ENCODE data around the gene AIDA. TPM values are rescaled to one million over a fixed set of nuclear protein-coding genes. Genes with fewer than 3 reads are reported as not detected.

Gene AIDA
- total RNA-seq: 50.8 and 67.9 TPM in 2 replicates
- 106 and 153 TPM in 2 replicates for polyA plus RNA-seq
- 76.8 and 97.0 TPM in 2 replicates for polyA plus RNA-seq (2012)
- polyA minus RNA-seq (ENCODE audit: low replicate concordance): 31.0 and 33.7 TPM in 2 replicates

DNA sequence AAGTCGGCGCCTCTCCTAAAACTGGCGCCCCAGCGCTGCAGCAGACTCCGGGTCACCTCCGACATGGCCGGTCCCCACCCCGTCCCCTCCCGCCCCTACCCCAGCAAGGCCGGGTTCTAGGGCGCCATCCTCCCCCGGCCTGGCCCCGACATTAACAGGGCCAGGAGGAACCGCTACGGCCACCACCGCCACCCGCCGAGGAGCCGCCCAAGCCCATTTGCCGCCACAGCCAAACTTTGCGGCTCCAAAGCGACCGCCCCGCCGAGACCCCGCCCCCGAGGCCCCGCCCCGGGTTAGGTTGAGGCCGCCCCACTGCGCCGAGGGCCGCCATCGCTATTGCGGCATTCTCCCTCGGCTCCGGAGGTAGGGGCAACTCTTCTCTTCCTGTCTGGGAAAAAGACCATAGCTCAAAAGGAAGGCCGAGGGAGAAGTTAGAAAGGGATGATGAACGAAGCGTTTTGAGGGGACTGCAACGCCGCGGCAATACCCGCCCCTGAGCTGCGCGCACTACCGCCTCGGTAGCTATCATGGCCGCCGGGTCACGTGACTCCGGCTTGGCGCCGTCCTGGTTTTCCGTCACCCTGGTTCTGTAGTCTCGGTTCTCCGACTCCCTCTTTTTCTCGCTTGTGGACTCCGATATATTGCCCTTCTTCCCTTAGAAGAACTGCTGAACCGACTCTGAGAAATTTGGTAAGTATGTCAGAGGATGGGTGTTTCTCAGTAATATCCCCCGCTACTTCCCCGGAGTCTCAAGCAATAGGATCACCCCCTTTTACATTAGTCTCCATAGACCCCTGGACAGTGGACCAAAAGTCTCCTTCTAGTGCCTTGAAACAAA lies at the start of gene AIDA, which contains the start of gene BROX:
Gene AIDA (minus strand): TSS at position 239 of the 838 bp plus-strand sequence. CDS start 174 bp downstream, at position 65.
Gene BROX (plus strand): TSS at position 312 of the 838 bp plus-strand sequence. CDS start 3,136 bp downstream, outside the sequence.
- TF ChIP-seq EZH2 (IDR thresholded peaks at IDR 0.05; ENCODE audit: low read length, missing control alignments) (no peak), CTCF (conservative IDR thresholded peaks at IDR 0.05 in 1 of 2, IDR thresholded peaks at IDR 0.05 in 1 of 2; ENCODE audit: low read depth in 1 of 2, low read length in 2 of 2) (no peak)

DNA sequence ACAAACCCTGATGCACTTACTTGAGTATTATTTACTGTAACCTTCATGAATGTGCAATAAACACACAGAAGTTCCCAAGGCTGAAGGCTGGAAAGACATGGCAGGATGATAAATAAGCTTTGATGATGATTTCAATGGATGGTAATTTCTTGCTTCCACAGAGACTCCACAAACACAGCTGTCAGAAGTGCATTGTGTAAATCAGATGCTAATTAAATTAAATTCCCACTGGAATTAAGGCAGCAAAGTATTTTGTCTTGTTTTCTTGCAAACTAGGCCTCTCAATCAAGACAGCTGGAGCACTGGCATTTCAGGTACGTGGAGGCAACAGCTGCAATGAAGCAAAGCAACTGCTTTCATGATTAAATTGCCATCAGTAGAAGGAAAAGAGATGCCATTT lies 48.8 kb upstream of the AIDA start:
- Histone ChIP-seq H3K9me3 (ENCODE audit: control insufficient read depth, insufficient read depth, low read depth, low read length) (no peaks in the 10 kb centered on the region), H2AFZ (ENCODE audit: low read length) (no peak overlapping the region), H3K9ac (ENCODE audit: insufficient read depth, low read length) (no peak overlapping the region), H3K4me1 (ENCODE audit: control insufficient read depth, extremely low read depth, insufficient read depth, low read length) (no peaks in the 10 kb centered on the region), H3K27me3 (ENCODE audit: control insufficient read depth, insufficient read depth, low read length) (no peaks in the 10 kb centered on the region), H3K4me3 (replicated peaks in 1 of 4; ENCODE audit: control extremely low read depth in 1 of 4, insufficient read depth in 1 of 4, low read depth in 3 of 4, low read length in 4 of 4) (no peak overlapping the region), H3K4me2 (ENCODE audit: extremely low read depth, insufficient read depth, low read length) (no peak overlapping the region), H3K27ac (ENCODE audit: insufficient read depth, low read length) (no peak overlapping the region), H3K79me2 (ENCODE audit: control insufficient read depth, insufficient read depth, low read length) (no peaks in the 10 kb centered on the region), H4K20me1 (ENCODE audit: control insufficient read depth, extremely low read depth, insufficient read depth, low read length) (no peaks in the 10 kb centered on the region), H3K36me3 (ENCODE audit: control insufficient read depth, insufficient read depth, low read length) (no peaks in the 10 kb centered on the region)
- no peak for TF ChIP-seq CTCF (conservative IDR thresholded peaks at IDR 0.05 in 1 of 2, IDR thresholded peaks at IDR 0.05 in 1 of 2; ENCODE audit: low read depth in 1 of 2, low read length in 2 of 2)
- no peak for TF ChIP-seq EZH2 (IDR thresholded peaks at IDR 0.05; ENCODE audit: low read length, missing control alignments)
- no peak for DNase-seq (ENCODE audit: low read depth in 2 of 2)

More for the DNA sequence above, at the start of gene AIDA, which contains the start of gene BROX:
- H3K79me2 ChIP-seq (ENCODE audit: control insufficient read depth, insufficient read depth, low read length): peaks cover 61% of the 10 kb centered on the region
- DNase-seq (ENCODE audit: low read depth in 2 of 2): peak; percentile 75 to 85
- H4K20me1 ChIP-seq (ENCODE audit: control insufficient read depth, extremely low read depth, insufficient read depth, low read length): no peaks in the 10 kb centered on the region
- peak within 1 kb of the TSS; percentile 92 for H2AFZ ChIP-seq (ENCODE audit: low read length)
- peak within 1 kb of the TSS; percentile 94 for H3K9ac ChIP-seq (ENCODE audit: insufficient read depth, low read length)
- peak within 1 kb of the TSS; percentile 72 to 99 (median 98) for H3K4me3 ChIP-seq (replicated peaks in 1 of 4; ENCODE audit: control extremely low read depth in 1 of 4, insufficient read depth in 1 of 4, low read depth in 3 of 4, low read length in 4 of 4)
- H3K36me3 ChIP-seq (ENCODE audit: control insufficient read depth, insufficient read depth, low read length): no peaks in the 10 kb centered on the region
- no peaks in the 10 kb centered on the region for H3K9me3 ChIP-seq (ENCODE audit: control insufficient read depth, insufficient read depth, low read depth, low read length)
- peak within 1 kb of the TSS; percentile 94 for H3K4me2 ChIP-seq (ENCODE audit: extremely low read depth, insufficient read depth, low read length)
- H3K27ac ChIP-seq (ENCODE audit: insufficient read depth, low read length): peak within 1 kb of the TSS; percentile 99
- peaks cover 3% of the 10 kb centered on the region for H3K4me1 ChIP-seq (ENCODE audit: control insufficient read depth, extremely low read depth, insufficient read depth, low read length)
- H3K27me3 ChIP-seq (ENCODE audit: control insufficient read depth, insufficient read depth, low read length): no peaks in the 10 kb centered on the region

GRCh38 chr1:222759451-222760035 lies 47.3 kb upstream of the AIDA start:
- DNase-seq (ENCODE audit: low read depth in 2 of 2): no peak
- no peak overlapping the region for H3K9ac ChIP-seq (ENCODE audit: insufficient read depth, low read length)
- no peak overlapping the region for H2AFZ ChIP-seq (ENCODE audit: low read length)
- no peak for TF ChIP-seq EZH2 (IDR thresholded peaks at IDR 0.05; ENCODE audit: low read length, missing control alignments)
- TF ChIP-seq CTCF (conservative IDR thresholded peaks at IDR 0.05 in 1 of 2, IDR thresholded peaks at IDR 0.05 in 1 of 2; ENCODE audit: low read depth in 1 of 2, low read length in 2 of 2): no peak
- no peaks in the 10 kb centered on the region for H3K79me2 ChIP-seq (ENCODE audit: control insufficient read depth, insufficient read depth, low read length)
- peaks cover 2% of the 10 kb centered on the region for H3K4me1 ChIP-seq (ENCODE audit: control insufficient read depth, extremely low read depth, insufficient read depth, low read length)
- no peaks in the 10 kb centered on the region for H4K20me1 ChIP-seq (ENCODE audit: control insufficient read depth, extremely low read depth, insufficient read depth, low read length)
- H3K4me2 ChIP-seq (ENCODE audit: extremely low read depth, insufficient read depth, low read length): no peak overlapping the region
- no peaks in the 10 kb centered on the region for H3K27me3 ChIP-seq (ENCODE audit: control insufficient read depth, insufficient read depth, low read length)
- H3K9me3 ChIP-seq (ENCODE audit: control insufficient read depth, insufficient read depth, low read depth, low read length): no peaks in the 10 kb centered on the region
- H3K4me3 ChIP-seq (replicated peaks in 1 of 4; ENCODE audit: control extremely low read depth in 1 of 4, insufficient read depth in 1 of 4, low read depth in 3 of 4, low read length in 4 of 4): no peak overlapping the region
- no peak overlapping the region for H3K27ac ChIP-seq (ENCODE audit: insufficient read depth, low read length)
- H3K36me3 ChIP-seq (ENCODE audit: control insufficient read depth, insufficient read depth, low read length): no peaks in the 10 kb centered on the region

Measured in fibroblast of lung (primary cell).